Measurements from ENCODE around the gene C2orf68. TPM values are rescaled to one million over a fixed set of nuclear protein-coding genes. Genes with fewer than 3 reads are reported as not detected.

The C2orf68 gene
- total RNA-seq, 1 experiment from 2014 or later = 23.7 TPM

DNA sequence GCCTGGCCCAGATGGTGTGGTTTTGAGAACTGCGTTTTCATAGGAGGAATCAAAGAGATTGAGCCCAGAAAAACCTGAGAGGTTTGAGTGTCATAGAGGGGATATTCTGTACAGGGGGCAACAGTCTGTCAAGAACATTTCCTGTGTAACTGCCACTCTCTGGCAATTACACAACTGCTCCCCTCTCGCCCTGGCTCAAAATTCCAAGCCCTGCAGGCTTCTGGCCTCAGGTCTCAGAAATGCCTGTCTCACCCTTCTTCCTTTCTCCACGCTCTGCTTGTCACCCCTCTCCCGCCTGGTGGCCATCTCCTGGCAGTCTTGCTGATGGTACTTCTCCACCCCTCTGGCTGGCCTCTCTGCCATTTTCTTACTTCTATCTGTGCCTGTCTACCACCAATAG, 23.6 kb downstream of the C2orf68 start:
- no peak for ATAC-seq
- CTCF ChIA-PET = no interaction called here
- in situ Hi-C loops (cut with HindIII; ENCODE audit: low pct_unique_long_range_greater_than_20kb, low sequenced_read_pairs) (no loop called here), intact Hi-C loops (cut with micrococcal nuclease; ENCODE audit: unreplicated experiment) (no loop called here)
- no peak for DNase-seq (ENCODE audit: low read depth, low spot score)
- no TSS peak for BruUV-seq (replicated peaks)
- no peak for TF ChIP-seq POLR2AphosphoS5 (IDR thresholded peaks at IDR 0.05; ENCODE audit: low read depth, low read length)
- no peak for TF ChIP-seq SIN3A (IDR thresholded peaks at IDR 0.05; ENCODE audit: borderline replicate concordance, insufficient read depth, low read depth, low read length)
- TF ChIP-seq, protein P1, sequence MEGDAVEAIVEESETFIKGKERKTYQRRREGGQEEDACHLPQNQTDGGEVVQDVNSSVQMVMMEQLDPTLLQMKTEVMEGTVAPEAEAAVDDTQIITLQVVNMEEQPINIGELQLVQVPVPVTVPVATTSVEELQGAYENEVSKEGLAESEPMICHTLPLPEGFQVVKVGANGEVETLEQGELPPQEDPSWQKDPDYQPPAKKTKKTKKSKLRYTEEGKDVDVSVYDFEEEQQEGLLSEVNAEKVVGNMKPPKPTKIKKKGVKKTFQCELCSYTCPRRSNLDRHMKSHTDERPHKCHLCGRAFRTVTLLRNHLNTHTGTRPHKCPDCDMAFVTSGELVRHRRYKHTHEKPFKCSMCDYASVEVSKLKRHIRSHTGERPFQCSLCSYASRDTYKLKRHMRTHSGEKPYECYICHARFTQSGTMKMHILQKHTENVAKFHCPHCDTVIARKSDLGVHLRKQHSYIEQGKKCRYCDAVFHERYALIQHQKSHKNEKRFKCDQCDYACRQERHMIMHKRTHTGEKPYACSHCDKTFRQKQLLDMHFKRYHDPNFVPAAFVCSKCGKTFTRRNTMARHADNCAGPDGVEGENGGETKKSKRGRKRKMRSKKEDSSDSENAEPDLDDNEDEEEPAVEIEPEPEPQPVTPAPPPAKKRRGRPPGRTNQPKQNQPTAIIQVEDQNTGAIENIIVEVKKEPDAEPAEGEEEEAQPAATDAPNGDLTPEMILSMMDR (IDR thresholded peaks at IDR 0.05) = no peak
- TF ChIP-seq, protein P2, sequence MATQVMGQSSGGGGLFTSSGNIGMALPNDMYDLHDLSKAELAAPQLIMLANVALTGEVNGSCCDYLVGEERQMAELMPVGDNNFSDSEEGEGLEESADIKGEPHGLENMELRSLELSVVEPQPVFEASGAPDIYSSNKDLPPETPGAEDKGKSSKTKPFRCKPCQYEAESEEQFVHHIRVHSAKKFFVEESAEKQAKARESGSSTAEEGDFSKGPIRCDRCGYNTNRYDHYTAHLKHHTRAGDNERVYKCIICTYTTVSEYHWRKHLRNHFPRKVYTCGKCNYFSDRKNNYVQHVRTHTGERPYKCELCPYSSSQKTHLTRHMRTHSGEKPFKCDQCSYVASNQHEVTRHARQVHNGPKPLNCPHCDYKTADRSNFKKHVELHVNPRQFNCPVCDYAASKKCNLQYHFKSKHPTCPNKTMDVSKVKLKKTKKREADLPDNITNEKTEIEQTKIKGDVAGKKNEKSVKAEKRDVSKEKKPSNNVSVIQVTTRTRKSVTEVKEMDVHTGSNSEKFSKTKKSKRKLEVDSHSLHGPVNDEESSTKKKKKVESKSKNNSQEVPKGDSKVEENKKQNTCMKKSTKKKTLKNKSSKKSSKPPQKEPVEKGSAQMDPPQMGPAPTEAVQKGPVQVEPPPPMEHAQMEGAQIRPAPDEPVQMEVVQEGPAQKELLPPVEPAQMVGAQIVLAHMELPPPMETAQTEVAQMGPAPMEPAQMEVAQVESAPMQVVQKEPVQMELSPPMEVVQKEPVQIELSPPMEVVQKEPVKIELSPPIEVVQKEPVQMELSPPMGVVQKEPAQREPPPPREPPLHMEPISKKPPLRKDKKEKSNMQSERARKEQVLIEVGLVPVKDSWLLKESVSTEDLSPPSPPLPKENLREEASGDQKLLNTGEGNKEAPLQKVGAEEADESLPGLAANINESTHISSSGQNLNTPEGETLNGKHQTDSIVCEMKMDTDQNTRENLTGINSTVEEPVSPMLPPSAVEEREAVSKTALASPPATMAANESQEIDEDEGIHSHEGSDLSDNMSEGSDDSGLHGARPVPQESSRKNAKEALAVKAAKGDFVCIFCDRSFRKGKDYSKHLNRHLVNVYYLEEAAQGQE (IDR thresholded peaks at IDR 0.05; ENCODE audit: insufficient read depth in 1 of 2, low read depth in 2 of 2, low read length in 1 of 2) = no peak
- TF ChIP-seq TCF7L2 (IDR thresholded peaks at IDR 0.05; ENCODE audit: low read depth, low read length) = no peak
- POLR2A ChIA-PET = interaction anchor here (0.6 kb wide), 1 partner anchor 21 kb away, joined by 3 read pairs; no protein-coding TSS in a partner anchor
- Histone ChIP-seq H3K27me3 (ENCODE audit: control insufficient read depth, insufficient read depth, low read length) (no peaks in the 10 kb centered on the region), H3K27ac (ENCODE audit: low read length) (no peak overlapping the region), H3K9me3 (ENCODE audit: control insufficient read depth, insufficient read depth, low read depth, low read length) (no peaks in the 10 kb centered on the region), H3K4me3 (ENCODE audit: low read depth in 2 of 2, low read length in 2 of 2) (no peak overlapping the region), H3K36me3 (ENCODE audit: control insufficient read depth, insufficient read depth, low read length) (no peaks in the 10 kb centered on the region), H3K4me1 (ENCODE audit: control insufficient read depth, insufficient read depth, low read length) (peaks cover 22% of the 10 kb centered on the region)

DNA sequence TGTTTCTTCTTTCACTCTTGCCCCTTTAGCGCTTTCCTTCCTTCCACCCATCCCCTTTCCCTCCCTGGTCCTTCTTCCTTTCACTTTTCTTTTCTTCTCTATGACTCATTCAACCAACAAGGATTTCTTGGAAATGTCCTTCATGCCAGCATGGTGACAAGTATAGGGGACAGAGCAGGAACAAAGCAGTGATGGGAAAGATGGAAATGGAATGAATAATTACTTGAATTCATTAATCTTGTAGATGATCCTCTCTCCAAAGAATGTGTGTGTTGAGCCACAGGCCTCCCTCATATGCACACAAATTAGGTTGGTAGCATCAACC, 26.1 kb downstream of the C2orf68 start:
- peak overlapping the region; percentile 87 for H3K27ac ChIP-seq (ENCODE audit: low read length)
- POLR2A ChIA-PET = no interaction called here
- no peaks in the 10 kb centered on the region for H3K36me3 ChIP-seq (ENCODE audit: control insufficient read depth, insufficient read depth, low read length)
- H3K4me3 ChIP-seq (ENCODE audit: low read depth in 2 of 2, low read length in 2 of 2) = peak overlapping the region in 1 of 2 experiments; percentile 10; a peak in 1 of 4 replicates
- peaks cover 22% of the 10 kb centered on the region for H3K4me1 ChIP-seq (ENCODE audit: control insufficient read depth, insufficient read depth, low read length)
- H3K9me3 ChIP-seq (ENCODE audit: control insufficient read depth, insufficient read depth, low read depth, low read length) = no peaks in the 10 kb centered on the region
- intact Hi-C loops (cut with micrococcal nuclease; ENCODE audit: unreplicated experiment) (no loop called here), in situ Hi-C loops (cut with HindIII; ENCODE audit: low pct_unique_long_range_greater_than_20kb, low sequenced_read_pairs) (no loop called here)
- CTCF ChIA-PET = no interaction called here
- no TSS peak for BruUV-seq (replicated peaks)
- DNase-seq (ENCODE audit: low read depth, low spot score) (no peak), ATAC-seq (peak; percentile 18; the same call in 1 of the 2 replicates)
- H3K27me3 ChIP-seq (ENCODE audit: control insufficient read depth, insufficient read depth, low read length) = no peaks in the 10 kb centered on the region
- TF ChIP-seq, protein P2 (IDR thresholded peaks at IDR 0.05; ENCODE audit: insufficient read depth in 1 of 2, low read depth in 2 of 2, low read length in 1 of 2) = no peak
- TF ChIP-seq TCF7L2 (IDR thresholded peaks at IDR 0.05; ENCODE audit: low read depth, low read length) (no peak), SIN3A (IDR thresholded peaks at IDR 0.05; ENCODE audit: borderline replicate concordance, insufficient read depth, low read depth, low read length) (no peak), POLR2AphosphoS5 (IDR thresholded peaks at IDR 0.05; ENCODE audit: low read depth, low read length) (no peak)
- TF ChIP-seq, protein P1 (IDR thresholded peaks at IDR 0.05) = no peak

All from Panc1 (cell line).